ENCODE measurements around the gene TBC1D22A. TPM values are rescaled to one million over a fixed set of nuclear protein-coding genes. Genes with fewer than 3 reads are reported as not detected.

The TBC1D22A gene
- total RNA-seq, 1 donor from 2014 or later, result 10.6 TPM

DNA sequence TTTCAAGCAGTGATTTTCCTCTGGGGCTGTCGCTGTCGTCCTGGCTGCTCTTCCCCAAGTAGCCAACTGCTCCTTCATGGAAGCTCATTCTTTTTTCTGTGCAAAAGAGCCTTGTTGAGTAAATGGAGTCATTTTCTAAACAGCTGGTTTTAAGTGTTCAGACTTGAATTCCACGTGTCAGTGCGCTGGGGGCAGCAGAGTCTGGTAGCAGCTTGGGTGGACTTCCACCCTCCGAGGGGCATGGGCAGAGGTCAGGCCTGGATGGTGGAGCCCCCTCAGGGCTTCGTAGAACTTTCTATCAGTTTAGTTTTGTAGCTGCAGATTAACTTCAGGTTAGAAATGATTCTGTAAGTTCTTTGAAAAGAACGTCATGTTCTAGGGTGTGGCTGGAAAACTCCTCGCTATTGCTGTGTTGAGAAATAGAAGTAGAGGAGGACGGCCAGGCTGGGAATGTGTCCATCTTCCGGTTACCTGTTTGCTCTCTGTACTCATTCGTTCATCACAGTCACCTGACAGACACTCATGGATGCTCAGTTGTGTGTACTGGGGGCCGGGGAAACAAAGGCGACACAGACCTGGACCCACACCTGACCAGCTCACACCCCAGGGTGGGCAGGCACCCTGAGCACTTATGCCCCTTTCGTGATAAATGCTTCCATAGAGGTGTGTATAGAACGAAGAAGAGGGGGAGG lies 270.7 kb downstream of the TBC1D22A start:
- Mint-ChIP-seq H3K9me3 (no peaks in the 10 kb centered on the region), H3K36me3 (no peaks in the 10 kb centered on the region), H3K27me3 (ENCODE audit: insufficient read depth, low read depth) (peaks cover 2% of the 10 kb centered on the region), H3K27ac (peak overlapping the region; percentile 60), H3K4me1 (peaks cover 27% of the 10 kb centered on the region), H3K4me3 (no peak overlapping the region)
- Histone ChIP-seq H3K4me2 (no peak overlapping the region), H3K9me3 (ENCODE audit: low read depth) (no peaks in the 10 kb centered on the region), H3K79me2 (ENCODE audit: low read depth) (no peaks in the 10 kb centered on the region), H3K36me3 (no peaks in the 10 kb centered on the region), H3K4me3 (no peak overlapping the region), H3K9ac (no peak overlapping the region), H4K20me1 (ENCODE audit: low read depth) (peaks cover 22% of the 10 kb centered on the region), H2AFZ (replicated peaks) (no peak overlapping the region), H3K27me3 (no peaks in the 10 kb centered on the region), H3F3A (ENCODE audit: low read depth) (no peaks in the 10 kb centered on the region), H3K27ac (no peak overlapping the region), H3K4me1 (peaks cover 22% of the 10 kb centered on the region)
- no peak for DNase-seq (ENCODE audit: low spot score)
- TF ChIP-seq, protein P1, sequence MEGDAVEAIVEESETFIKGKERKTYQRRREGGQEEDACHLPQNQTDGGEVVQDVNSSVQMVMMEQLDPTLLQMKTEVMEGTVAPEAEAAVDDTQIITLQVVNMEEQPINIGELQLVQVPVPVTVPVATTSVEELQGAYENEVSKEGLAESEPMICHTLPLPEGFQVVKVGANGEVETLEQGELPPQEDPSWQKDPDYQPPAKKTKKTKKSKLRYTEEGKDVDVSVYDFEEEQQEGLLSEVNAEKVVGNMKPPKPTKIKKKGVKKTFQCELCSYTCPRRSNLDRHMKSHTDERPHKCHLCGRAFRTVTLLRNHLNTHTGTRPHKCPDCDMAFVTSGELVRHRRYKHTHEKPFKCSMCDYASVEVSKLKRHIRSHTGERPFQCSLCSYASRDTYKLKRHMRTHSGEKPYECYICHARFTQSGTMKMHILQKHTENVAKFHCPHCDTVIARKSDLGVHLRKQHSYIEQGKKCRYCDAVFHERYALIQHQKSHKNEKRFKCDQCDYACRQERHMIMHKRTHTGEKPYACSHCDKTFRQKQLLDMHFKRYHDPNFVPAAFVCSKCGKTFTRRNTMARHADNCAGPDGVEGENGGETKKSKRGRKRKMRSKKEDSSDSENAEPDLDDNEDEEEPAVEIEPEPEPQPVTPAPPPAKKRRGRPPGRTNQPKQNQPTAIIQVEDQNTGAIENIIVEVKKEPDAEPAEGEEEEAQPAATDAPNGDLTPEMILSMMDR (IDR thresholded peaks at IDR 0.05), result no peak
- no peak for TF ChIP-seq EZH2 (IDR thresholded peaks at IDR 0.05)
- no peak for TF ChIP-seq EZH2phosphoT487 (IDR thresholded peaks at IDR 0.05)

DNA sequence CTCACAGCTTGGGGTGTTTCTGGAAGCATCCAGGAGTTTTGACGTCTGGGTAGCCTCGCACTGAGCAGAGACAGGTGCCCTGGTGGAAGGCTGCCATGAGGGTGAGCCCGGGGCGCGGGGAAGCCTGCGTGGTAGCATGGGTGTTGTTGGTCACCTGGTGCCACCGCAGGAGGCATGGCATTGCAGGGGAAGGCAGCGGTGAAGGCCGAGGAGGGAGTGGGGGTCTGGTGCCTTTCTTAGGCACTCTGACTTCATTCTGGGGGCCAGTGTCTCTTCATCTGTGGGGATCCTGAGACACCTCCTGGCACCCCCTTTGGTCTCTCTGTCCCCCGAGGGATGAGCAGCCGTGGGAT lies 271.2 kb downstream of the TBC1D22A start:
- Histone ChIP-seq H3K9ac (no peak overlapping the region), H3K4me1 (peaks cover 22% of the 10 kb centered on the region), H3K9me3 (ENCODE audit: low read depth) (no peaks in the 10 kb centered on the region), H3K4me3 (no peak overlapping the region), H3K4me2 (no peak overlapping the region), H3K36me3 (no peaks in the 10 kb centered on the region), H3K79me2 (ENCODE audit: low read depth) (no peaks in the 10 kb centered on the region), H3K27me3 (no peaks in the 10 kb centered on the region), H3F3A (ENCODE audit: low read depth) (no peaks in the 10 kb centered on the region), H2AFZ (replicated peaks) (no peak overlapping the region), H3K27ac (no peak overlapping the region), H4K20me1 (ENCODE audit: low read depth) (peaks cover 22% of the 10 kb centered on the region)
- H3K9me3 Mint-ChIP-seq, result no peaks in the 10 kb centered on the region
- TF ChIP-seq, protein P1 (IDR thresholded peaks at IDR 0.05), result no peak
- TF ChIP-seq EZH2phosphoT487 (IDR thresholded peaks at IDR 0.05), result no peak
- TF ChIP-seq EZH2 (IDR thresholded peaks at IDR 0.05), result no peak
- peaks cover 4% of the 10 kb centered on the region for H3K27me3 Mint-ChIP-seq (ENCODE audit: insufficient read depth, low read depth)
- H3K27ac Mint-ChIP-seq, result no peak overlapping the region
- no peak overlapping the region for H3K4me3 Mint-ChIP-seq
- no peaks in the 10 kb centered on the region for H3K36me3 Mint-ChIP-seq
- peaks cover 32% of the 10 kb centered on the region for H3K4me1 Mint-ChIP-seq
- no peak for DNase-seq (ENCODE audit: low spot score)

DNA sequence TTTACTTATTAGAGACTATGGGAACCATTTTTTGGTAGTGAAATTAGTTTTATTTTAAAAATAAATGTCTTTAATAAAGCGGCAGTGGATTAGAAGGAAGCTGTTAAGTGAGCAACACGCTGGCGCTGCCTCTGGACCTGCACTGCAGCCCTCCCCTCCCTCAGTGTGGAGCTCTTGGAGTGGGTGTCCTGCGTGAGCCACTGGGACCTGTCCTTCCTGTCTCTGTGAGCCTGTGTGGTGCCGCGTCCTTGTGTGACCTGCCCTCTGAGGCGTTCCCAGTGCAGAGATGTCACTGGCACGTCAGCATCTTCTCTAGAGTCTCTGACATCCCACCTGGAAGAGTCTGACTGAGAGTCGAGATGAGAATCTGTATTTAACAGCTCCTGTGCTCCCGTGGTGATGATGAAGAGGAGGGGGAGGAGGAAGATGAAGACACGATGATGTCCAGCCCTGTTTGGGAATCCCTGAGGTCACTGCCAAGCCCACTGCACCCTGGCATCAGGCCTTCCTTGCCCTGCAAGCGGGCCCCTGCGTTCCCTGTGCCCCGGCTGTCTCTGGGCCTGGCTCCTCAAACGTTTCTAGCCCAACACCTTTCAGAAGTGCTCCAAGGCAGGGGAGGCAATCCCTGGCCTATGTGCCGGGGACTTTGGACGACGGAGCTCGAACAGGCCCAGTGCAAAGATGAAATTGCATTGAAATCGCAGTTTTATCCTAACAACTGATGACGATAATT lies 271.8 kb downstream of the TBC1D22A start:
- Histone ChIP-seq H3K4me2 (no peak overlapping the region), H3K27me3 (no peaks in the 10 kb centered on the region), H3K27ac (no peak overlapping the region), H3K4me3 (no peak overlapping the region), H4K20me1 (ENCODE audit: low read depth) (peaks cover 22% of the 10 kb centered on the region), H3K79me2 (ENCODE audit: low read depth) (no peaks in the 10 kb centered on the region), H3K9me3 (ENCODE audit: low read depth) (no peaks in the 10 kb centered on the region), H3K36me3 (no peaks in the 10 kb centered on the region), H3K9ac (no peak overlapping the region), H3F3A (ENCODE audit: low read depth) (no peaks in the 10 kb centered on the region), H2AFZ (replicated peaks) (no peak overlapping the region), H3K4me1 (peaks cover 22% of the 10 kb centered on the region)
- DNase-seq (ENCODE audit: low spot score), result no peak
- peaks cover 36% of the 10 kb centered on the region for H3K4me1 Mint-ChIP-seq
- no peaks in the 10 kb centered on the region for H3K9me3 Mint-ChIP-seq
- H3K4me3 Mint-ChIP-seq, result peak overlapping the region; percentile 28
- TF ChIP-seq, protein P1 (IDR thresholded peaks at IDR 0.05), result no peak
- TF ChIP-seq EZH2phosphoT487 (IDR thresholded peaks at IDR 0.05) (no peak), EZH2 (IDR thresholded peaks at IDR 0.05) (no peak)
- H3K27ac Mint-ChIP-seq, result no peak overlapping the region
- H3K27me3 Mint-ChIP-seq (ENCODE audit: insufficient read depth, low read depth), result peaks cover 4% of the 10 kb centered on the region
- no peaks in the 10 kb centered on the region for H3K36me3 Mint-ChIP-seq

Data from neural progenitor cell (in vitro differentiated cells).